IMR-90 (cell line): ENCODE measurements around the gene OGFOD1. TPM values are rescaled to one million over a fixed set of nuclear protein-coding genes. Genes with fewer than 3 reads are reported as not detected.

Source experiments
- ATAC-seq: fragments of 200-7000 bp; cut with Tn5 transposase; 2 replicates; pipeline ENCODE4 v1.9.1; 2020; ENCODE audit warnings: low read depth, mild to moderate bottlenecking, moderate library complexity
- BruUV-seq: library from RNA; stranded (reverse); fragments of 400-500 nt; replicated peaks from 2 replicates; lab custom pipeline; 2021; lab: Mats Ljungman, UMichigan
- CTCF ChIA-PET: fragments of 300-600 bp; formaldehyde crosslinking; extraction: SDS; loops from one replicate; lab custom pipeline; 2021; ENCODE audit warnings: antibody characterized with exemption; lab: Yijun Ruan, JAX
- POLR2A ChIA-PET: fragments of 300-600 bp; sonication (Branson Sonifier 250); formaldehyde crosslinking; loops from one replicate; lab custom pipeline; 2022; ENCODE audit warnings: antibody characterized with exemption; ENCODE audit not compliant: unreplicated experiment; lab: Charles Lee
- DNase-seq: peaks from one replicate; pipeline ENCODE4 v3.0.0; 2013
- H2AFZ ChIP-seq: replicated peaks from 2 replicates; pipeline ENCODE3; 2013; ENCODE audit warnings: low read length, mild to moderate bottlenecking; ENCODE audit not compliant: poor library complexity
- H2AK5ac ChIP-seq: 2 replicates; pipeline ENCODE4 v1.6.1; 2013; ENCODE audit warnings: low read depth, low read length, inconsistent platforms
- H2AK9ac ChIP-seq: replicated peaks from 2 replicates; pipeline ENCODE3; 2013; ENCODE audit warnings: mild to moderate bottlenecking, low read depth, low read length, moderate library complexity; ENCODE audit not compliant: poor library complexity
- H2BK120ac ChIP-seq: 2 replicates; pipeline ENCODE4 v1.6.1; 2013; ENCODE audit warnings: low read depth, low read length, inconsistent platforms
- H2BK15ac ChIP-seq: 3 replicates; pipeline ENCODE4 v1.6.1; 2013; ENCODE audit warnings: low read depth, low read length, inconsistent platforms
- H2BK20ac ChIP-seq: 2 replicates; pipeline ENCODE4 v1.6.1; 2013; ENCODE audit warnings: low read depth, mild to moderate bottlenecking, inconsistent platforms, low read length, moderate library complexity
- H2BK5ac ChIP-seq: 2 replicates; pipeline ENCODE4 v1.6.1; 2013; ENCODE audit warnings: mild to moderate bottlenecking, low read depth, low read length, inconsistent platforms; ENCODE audit not compliant: poor library complexity, severe bottlenecking
- H3K14ac ChIP-seq: replicated peaks from 2 replicates; pipeline ENCODE4 v1.6.1; 2013; ENCODE audit warnings: low read depth, low read length, inconsistent platforms
- H3K18ac ChIP-seq: 2 replicates; pipeline ENCODE4 v1.6.1; 2013; ENCODE audit warnings: low read depth, low read length, control low read depth
- H3K23ac ChIP-seq: 2 replicates; pipeline ENCODE4 v1.6.1; 2013; ENCODE audit warnings: low read depth, low read length, inconsistent platforms
- H3K27ac ChIP-seq: 2 replicates; pipeline ENCODE4 v1.5.1; 2013; ENCODE audit warnings: mild to moderate bottlenecking, control low read depth, low read length; ENCODE audit not compliant: insufficient read depth
- H3K27me3 ChIP-seq: 2 replicates; pipeline ENCODE4 v1.6.1; 2013; ENCODE audit warnings: low read length; ENCODE audit not compliant: control insufficient read depth, insufficient read depth
- H3K36me3 ChIP-seq: 2 replicates; pipeline ENCODE4 v1.6.1; 2013; ENCODE audit warnings: low read length, mixed read lengths; ENCODE audit not compliant: control insufficient read depth, insufficient read depth
- H3K4ac ChIP-seq: 2 replicates; pipeline ENCODE4 v1.6.1; 2013; ENCODE audit warnings: low read depth, low read length, inconsistent platforms
- H3K4me1 ChIP-seq: 2 replicates; pipeline ENCODE4 v1.6.1; 2013; ENCODE audit warnings: low read length, mixed read lengths; ENCODE audit not compliant: control insufficient read depth, insufficient read depth
- H3K4me2 ChIP-seq: 2 replicates; pipeline ENCODE4 v1.6.1; 2013; ENCODE audit warnings: low read depth, mild to moderate bottlenecking, control low read depth, low read length, moderate library complexity
- H3K4me3 ChIP-seq: 2 replicates; pipeline ENCODE4 v1.5.1; 2013; ENCODE audit warnings: low read depth, mild to moderate bottlenecking, control low read depth, low read length, moderate library complexity; ENCODE audit not compliant: insufficient read depth
- H3K56ac ChIP-seq: 2 replicates; pipeline ENCODE4 v1.6.1; 2013; ENCODE audit warnings: low read length, inconsistent platforms; ENCODE audit not compliant: insufficient read depth; ENCODE audit errors: extremely low read depth
- H3K79me1 ChIP-seq, 2 experiments: 2 replicates each; pipeline ENCODE4 v1.6.1; 2013; ENCODE audit warnings: low read length in 2 of 2, inconsistent platforms in 1 of 2, low read depth in 1 of 2
- H3K9ac ChIP-seq: 2 replicates; pipeline ENCODE4 v1.6.1; 2013; ENCODE audit warnings: low read depth, low read length, control low read depth
- H3K9me1 ChIP-seq: 2 replicates; pipeline ENCODE4 v1.6.1; 2013; ENCODE audit warnings: low read length, inconsistent platforms; ENCODE audit not compliant: insufficient read depth
- H3K9me3 ChIP-seq: 2 replicates; pipeline ENCODE4 v1.6.1; 2013; ENCODE audit warnings: low read length; ENCODE audit not compliant: control insufficient read depth, insufficient read depth
- H4K20me1 ChIP-seq: 2 replicates; pipeline ENCODE4 v1.6.1; 2013; ENCODE audit warnings: low read length, inconsistent platforms; ENCODE audit not compliant: insufficient read depth
- H4K5ac ChIP-seq: 2 replicates; pipeline ENCODE4 v1.6.1; 2013; ENCODE audit warnings: mild to moderate bottlenecking, low read depth, low read length, control low read depth
- H4K8ac ChIP-seq, 2 experiments: 2 replicates each; pipeline ENCODE4 v1.6.1; 2013; ENCODE audit warnings: low read depth in 2 of 2, low read length in 2 of 2, control low read depth in 1 of 2, inconsistent platforms in 1 of 2
- H4K91ac ChIP-seq: 2 replicates; pipeline ENCODE4 v1.6.1; 2013; ENCODE audit warnings: low read depth, low read length, inconsistent platforms; ENCODE audit not compliant: insufficient read depth
- CHD1 ChIP-seq: IDR thresholded peaks from 2 replicates; pipeline ENCODE4 v1.6.1; 2012; ENCODE audit warnings: low read depth, low read length, improper control_type of control experiment
- CTCF ChIP-seq: conservative IDR thresholded peaks from 2 replicates; pipeline ENCODE4 v1.5.1; 2012; ENCODE audit warnings: mild to moderate bottlenecking, low read depth, low read length, improper control_type of control experiment
- FOS ChIP-seq: fragments of 150-350 bp; IDR thresholded peaks from 2 replicates; pipeline ENCODE4 v1.6.1; 2016; ENCODE audit warnings: low read depth, low read length
- MXI1 ChIP-seq: IDR thresholded peaks from 2 replicates; pipeline ENCODE4 v1.6.1; 2012; ENCODE audit warnings: low read depth, mild to moderate bottlenecking, low read length, moderate library complexity, borderline replicate concordance
- RAD21 ChIP-seq: IDR thresholded peaks from 2 replicates; pipeline ENCODE4 v1.6.1; 2012; ENCODE audit warnings: low read length, improper control_type of control experiment
- RFX5 ChIP-seq: IDR thresholded peaks from 2 replicates; pipeline ENCODE4 v1.8.0; 2012; ENCODE audit warnings: low read depth, mild to moderate bottlenecking, low read length, moderate library complexity
- WGBS, 2 experiments: methylation state at CpG; one replicate each; pipeline versions ENCODE4 v1.1.5 to v1.1.7; 2013; ENCODE audit warnings: missing lambda C conversion rate in 2 of 2; ENCODE audit not compliant: insufficient read length in 1 of 2; ENCODE audit errors: extremely low coverage in 2 of 2; 5-methylcytosine and 5-hydroxymethylcytosine counted together
- dilution Hi-C: fragments of 300-500 bp; cut with HindIII; formaldehyde crosslinking; loops from one replicate; pipeline ENCODE4 v1.14.3; 2018; ENCODE audit warnings: low sequenced_read_pairs; ENCODE audit not compliant: unreplicated experiment
- in situ Hi-C: fragments of 300-500 bp; cut with MboI; formaldehyde crosslinking; loops from 3 replicates; pipeline ENCODE4 v1.14.3; 2019; ENCODE audit warnings: low sequenced_read_pairs, inconsistent platforms, mixed read lengths
- intact Hi-C: fragments of 100-400 bp; cut with micrococcal nuclease; formaldehyde crosslinking; loops from 2 replicates; pipeline ENCODE4 v1.10.0; 2022
- polyA plus RNA-seq, 3 experiments: library from polyadenylated mRNA; depleted of rRNA; stranded (reverse); fragments of >200 nt; gene quantifications; 2 replicates each; pipeline ENCODE4 v1.2.3, GENCODE V29; 2012; ENCODE audit warnings: low replicate concordance in 1 of 3
- total RNA-seq: library from RNA; depleted of rRNA; stranded (reverse); fragments of >200 nt; gene quantifications from 2 replicates; pipeline ENCODE4 v1.2.3, GENCODE V29; 2012
- TF ChIP-seq, protein P1 (sequence below): fragments of 150-350 bp; IDR thresholded peaks from 2 replicates; pipeline ENCODE4 v1.6.1; 2017; ENCODE audit warnings: mild to moderate bottlenecking, antibody characterized with exemption, low read length, low read depth

The OGFOD1 gene
- total and polyA plus RNA-seq, 2 of the 4 experiments (the other 2 are of a cell fraction) = 43.5 to 103 TPM

GRCh38 chr16:56421313-56421712 is 30.0 kb upstream of the OGFOD1 start:
- no peak overlapping the region for H2BK120ac ChIP-seq
- dilution Hi-C loops = no loop called here
- H2AK5ac ChIP-seq = no peak overlapping the region
- no peak overlapping the region for H3K27ac ChIP-seq
- ChIA-PET POLR2A (no interaction called here), CTCF (no interaction called here)
- no peak overlapping the region for H4K8ac ChIP-seq
- no peak overlapping the region for H2AK9ac ChIP-seq
- no peak overlapping the region for H3K4me2 ChIP-seq
- H3K27me3 ChIP-seq = no peaks in the 10 kb centered on the region
- H3K56ac ChIP-seq = no peak overlapping the region
- peaks cover 20% of the 10 kb centered on the region for H3K9me1 ChIP-seq
- no TSS peak for BruUV-seq
- H3K4ac ChIP-seq = no peak overlapping the region
- in situ Hi-C loops = no loop called here
- H4K20me1 ChIP-seq = peaks cover 52% of the 10 kb centered on the region
- H3K14ac ChIP-seq = no peak overlapping the region
- H4K91ac ChIP-seq = no peak overlapping the region
- no peak overlapping the region for H2BK15ac ChIP-seq
- H3K18ac ChIP-seq = no peak overlapping the region
- H3K9me3 ChIP-seq = no peaks in the 10 kb centered on the region
- intact Hi-C loops = no loop called here
- H2BK20ac ChIP-seq = no peak overlapping the region
- H3K9ac ChIP-seq = no peak overlapping the region
- H2AFZ ChIP-seq = no peak overlapping the region
- no peak overlapping the region for H4K5ac ChIP-seq
- peaks cover 7 to 62% of the 10 kb centered on the region in 2 experiments; a peak in 3 of 4 replicates for H3K79me1 ChIP-seq
- no peak for ATAC-seq
- TF ChIP-seq RFX5 (no peak), RAD21 (no peak), CTCF (no peak), CHD1 (no peak), MXI1 (no peak), FOS (no peak)
- TF ChIP-seq, protein P1, sequence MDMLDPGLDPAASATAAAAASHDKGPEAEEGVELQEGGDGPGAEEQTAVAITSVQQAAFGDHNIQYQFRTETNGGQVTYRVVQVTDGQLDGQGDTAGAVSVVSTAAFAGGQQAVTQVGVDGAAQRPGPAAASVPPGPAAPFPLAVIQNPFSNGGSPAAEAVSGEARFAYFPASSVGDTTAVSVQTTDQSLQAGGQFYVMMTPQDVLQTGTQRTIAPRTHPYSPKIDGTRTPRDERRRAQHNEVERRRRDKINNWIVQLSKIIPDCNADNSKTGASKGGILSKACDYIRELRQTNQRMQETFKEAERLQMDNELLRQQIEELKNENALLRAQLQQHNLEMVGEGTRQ = no peak
- H2BK5ac ChIP-seq = no peak overlapping the region
- no CpG with 5 or more reads among the region's 2 CpGs for WGBS, 2 experiments
- H3K36me3 ChIP-seq = no peaks in the 10 kb centered on the region
- no peak overlapping the region for H3K23ac ChIP-seq
- H3K4me1 ChIP-seq = peaks cover 15% of the 10 kb centered on the region
- no peak overlapping the region for H3K4me3 ChIP-seq
- no peak for DNase-seq
